Stimulated activated CD4-positive, alpha-beta T cell treated with anti-CD3 and anti-CD28 coated beads, TNF-alpha, amount 100 ng/mL, for 48 hours (primary cell): ENCODE measurements around the gene ANKUB1.

Experiments
- DNase-seq, 3 donors: peaks; one replicate each; pipeline ENCODE4 v3.0.0-alpha.2; 2020; ENCODE audit warnings: low read depth in 3 of 3

The ANKUB1 gene

GRCh38 chr3:149763565-149764195 is 28.7 kb downstream of the ANKUB1 start:
- no peak for DNase-seq

GRCh38 chr3:149753717-149754116 is 38.6 kb downstream of the ANKUB1 start:
- no peak for DNase-seq

DNA sequence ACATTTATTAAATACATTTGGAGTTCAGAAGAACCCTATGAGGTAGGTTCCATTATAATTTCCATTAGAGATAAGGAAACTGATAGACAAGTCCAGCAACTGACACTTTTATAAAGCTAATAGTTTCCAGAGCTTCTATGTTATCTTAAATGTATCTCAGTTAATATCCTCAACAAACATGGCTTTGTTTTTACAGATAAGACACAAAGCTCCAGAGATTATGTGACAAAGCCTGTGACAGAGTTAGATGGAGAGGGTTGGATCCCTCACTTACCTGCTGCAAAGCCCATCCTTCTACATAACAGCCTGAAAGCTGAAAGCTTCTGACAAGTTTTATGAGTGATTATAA is 39.6 kb downstream of the ANKUB1 start:
- DNase-seq = no peak

DNA sequence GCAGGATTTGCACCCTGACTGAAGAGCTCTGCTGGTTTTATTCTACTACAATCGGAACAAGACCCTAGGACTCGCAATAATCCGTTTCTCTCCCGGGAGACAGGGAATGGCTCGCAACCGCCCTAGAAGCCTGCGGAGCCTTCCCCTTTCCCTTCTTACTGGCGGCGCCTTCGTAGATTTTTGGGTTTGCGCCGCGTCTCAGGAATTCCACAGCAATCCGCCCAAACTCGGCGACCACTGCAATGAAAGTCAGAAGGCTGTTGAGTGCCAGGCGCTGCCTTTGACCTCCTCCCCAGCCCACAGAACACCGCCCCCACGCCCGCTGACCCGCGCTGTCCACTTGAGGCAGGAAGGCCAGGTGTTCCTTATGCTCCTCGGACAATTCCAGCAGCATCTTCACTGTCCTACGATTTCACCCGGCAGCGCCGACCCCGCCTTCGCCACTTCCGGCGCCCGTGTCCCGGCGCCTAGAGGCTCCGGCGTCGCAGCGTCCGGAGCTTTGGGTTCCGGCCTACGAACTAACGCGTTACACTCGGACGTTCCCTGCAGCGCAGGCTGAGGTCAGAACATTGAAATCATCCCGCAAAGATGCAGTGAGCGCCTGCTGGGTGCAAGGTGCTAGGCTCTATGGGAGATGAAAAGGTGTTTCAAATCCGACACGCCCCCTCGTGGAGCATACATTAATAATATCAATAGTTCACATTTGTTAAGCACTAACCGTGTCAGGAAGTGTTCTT is 40.1 kb downstream of the ANKUB1 start, which contains the start of gene COMMD2:
Gene COMMD2 (minus strand): TSS at position 439 of the 737 bp plus-strand sequence. CDS start 45 bp downstream, at position 394.
- peak; percentile 60 to 74 (median 62) for DNase-seq

- no peak for DNase-seq
Observed at GRCh38 chr3:149751551-149751950, 40.8 kb downstream of the ANKUB1 start.

GRCh38 chr3:149744606-149745005 is 47.7 kb downstream of the ANKUB1 start:
- no peak for DNase-seq

DNA sequence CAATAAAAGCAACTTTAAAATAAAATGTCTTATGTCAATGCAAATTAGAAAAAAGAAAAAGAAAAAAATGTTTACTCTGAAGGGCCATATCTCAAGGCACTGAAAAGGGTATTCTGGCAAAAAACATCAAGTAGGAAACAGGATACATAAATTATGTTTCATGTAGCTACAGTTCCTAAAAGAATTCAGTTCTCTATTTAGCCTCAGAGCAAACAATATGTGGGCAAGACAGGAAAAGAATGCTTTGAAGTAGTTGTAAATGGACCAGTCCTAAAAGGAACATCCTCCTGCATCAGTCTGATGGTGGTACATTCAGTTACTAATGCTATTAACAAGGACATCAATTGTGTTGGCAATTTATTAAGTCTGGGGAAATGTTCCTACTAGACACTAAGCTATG is 48.2 kb downstream of the ANKUB1 start:
- DNase-seq = no peak

DNA sequence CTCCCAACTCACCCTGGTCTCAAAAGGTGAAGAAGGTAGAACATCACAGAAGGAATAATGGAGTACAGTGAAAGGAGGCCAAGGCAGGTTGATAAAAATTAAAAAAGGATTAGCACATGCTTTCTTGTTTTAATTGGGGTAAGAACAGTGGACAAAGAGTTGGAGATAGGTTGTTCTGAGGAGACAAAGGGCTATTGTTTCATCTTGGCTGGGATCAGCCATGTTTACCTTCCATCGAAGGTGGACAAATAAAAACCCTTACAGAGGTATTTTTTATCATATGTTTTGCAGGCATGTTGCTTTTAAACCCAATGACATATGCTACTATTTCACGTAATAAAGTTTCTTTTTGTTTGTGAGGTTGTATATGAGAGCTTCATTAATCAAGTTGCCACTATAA is 53.0 kb downstream of the ANKUB1 start:
- no peak for DNase-seq

- DNase-seq = no peak
Observed at GRCh38 chr3:149738876-149739275, 53.5 kb downstream of the ANKUB1 start.

DNA sequence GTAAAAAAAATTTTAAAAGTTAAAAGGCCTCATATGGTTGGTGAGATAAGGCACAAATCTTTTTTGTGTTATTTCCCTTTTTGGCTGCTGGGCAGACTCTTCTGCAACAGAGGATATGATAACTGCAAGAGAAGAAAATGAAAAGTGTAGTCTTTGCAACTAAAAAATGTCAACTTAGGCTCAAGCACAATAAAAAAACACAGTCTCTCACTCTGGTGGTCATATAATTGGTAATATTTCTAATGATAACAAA is 55.5 kb downstream of the ANKUB1 start:
- no peak for DNase-seq

GRCh38 chr3:149736175-149736952 is 56.0 kb downstream of the ANKUB1 start:
- no peak for DNase-seq

DNA sequence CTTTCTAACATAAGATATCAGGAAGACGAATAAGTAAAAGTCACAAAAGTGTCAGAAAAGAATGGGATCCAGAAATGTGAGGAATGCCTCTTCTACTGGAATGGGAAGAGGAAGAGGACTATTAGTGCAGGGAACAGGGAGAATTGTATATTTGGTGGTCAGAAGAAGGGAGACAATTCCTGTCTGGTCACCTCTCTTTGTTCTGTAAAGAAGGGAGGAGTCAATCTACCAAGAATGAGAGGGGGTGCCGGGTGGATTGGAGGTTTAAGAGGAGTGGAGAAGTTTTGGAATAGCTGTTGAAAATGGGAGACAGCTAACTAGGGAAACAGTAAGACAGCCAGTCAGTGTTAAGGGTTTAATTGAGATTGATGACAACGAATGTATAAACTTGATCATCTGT is 60.1 kb downstream of the ANKUB1 start:
- no peak for DNase-seq

DNA sequence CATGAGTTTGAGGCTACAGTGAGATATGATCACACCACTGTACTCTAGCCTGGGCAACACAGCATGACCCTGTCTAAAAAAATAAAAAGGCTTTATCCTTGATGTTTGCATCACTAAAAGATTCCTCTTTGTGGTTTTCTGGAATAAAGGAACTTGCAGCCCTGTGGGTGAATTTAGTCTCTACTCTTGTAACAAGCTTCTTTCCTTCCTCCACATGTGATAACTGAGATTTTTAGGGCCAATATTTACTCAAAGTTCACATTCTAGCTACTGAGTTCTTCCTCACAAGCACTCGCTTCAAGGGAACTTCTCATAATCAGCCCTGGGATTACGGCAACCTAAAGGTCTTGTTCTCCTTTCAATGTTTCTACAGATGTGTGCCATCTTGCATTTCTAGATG is 64.7 kb downstream of the ANKUB1 start:
- no peak for DNase-seq

- no peak for DNase-seq
Observed at GRCh38 chr3:149726716-149727407, 65.5 kb downstream of the ANKUB1 start.

DNA sequence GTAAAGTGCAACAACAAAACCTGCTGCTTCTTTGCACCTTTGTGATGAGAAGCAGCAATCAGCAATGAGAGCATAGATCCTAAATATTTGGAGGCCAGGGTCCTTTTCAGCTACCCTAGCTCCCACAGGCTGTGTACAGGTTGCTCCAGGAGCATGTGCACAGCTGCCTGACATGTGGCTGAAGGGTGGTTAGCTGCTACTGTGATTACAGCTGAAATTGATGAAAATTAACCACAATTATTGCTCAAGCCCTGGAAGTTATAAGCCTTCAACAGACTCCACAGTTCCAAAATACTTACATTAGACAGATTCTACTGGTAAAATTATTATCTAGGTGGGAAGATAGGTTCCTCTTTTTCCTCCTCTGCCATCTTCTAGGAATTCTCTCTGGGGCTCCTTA is 68.6 kb downstream of the ANKUB1 start:
- no peak for DNase-seq

- no peak for DNase-seq
Observed at GRCh38 chr3:149720918-149721317, 71.4 kb downstream of the ANKUB1 start.

- no peak for DNase-seq
Observed at GRCh38 chr3:149717391-149718056, 74.8 kb downstream of the ANKUB1 start.

- DNase-seq = no peak
Observed at GRCh38 chr3:149716984-149717383, 75.4 kb downstream of the ANKUB1 start.

- DNase-seq = no peak
Observed at GRCh38 chr3:149715247-149715646, 77.1 kb downstream of the ANKUB1 start.

GRCh38 chr3:149713730-149714654 is 78.4 kb downstream of the ANKUB1 start:
- no peak for DNase-seq
